SK-N-MC (cell line): Measurements from ENCODE around the gene SLC2A9.

Source experiments
- DNase-seq: peaks from one replicate; pipeline ENCODE4 v3.0.0-alpha.2; 2011; ENCODE audit warnings: low read depth, low spot score
- H3K27ac ChIP-seq: fragments of 200-600 bp; sonication (generic); 2 replicates; pipeline ENCODE4 v1.5.1; 2016; ENCODE audit warnings: mixed run types
- H3K36me3 ChIP-seq: fragments of 200-600 bp; sonication (generic); 2 replicates; pipeline ENCODE4 v1.6.1; 2017; ENCODE audit warnings: antibody characterized with exemption, low read length, mixed read lengths; ENCODE audit not compliant: insufficient read depth
- H3K4me3 ChIP-seq: fragments of 200-600 bp; sonication (generic); 2 replicates; pipeline ENCODE4 v1.5.1; 2016
- H3K9ac ChIP-seq: fragments of 200-600 bp; sonication (generic); 2 replicates; pipeline ENCODE4 v1.8.0; 2017; ENCODE audit warnings: mixed run types, mixed read lengths; ENCODE audit not compliant: insufficient read length
- H3K9me3 ChIP-seq: fragments of 200-600 bp; sonication (generic); 2 replicates; pipeline ENCODE4 v1.6.1; 2017; ENCODE audit warnings: low read depth, mild to moderate bottlenecking, antibody characterized with exemption, low read length, moderate library complexity, mixed read lengths
- EZH2 ChIP-seq: fragments of 200-600 bp; sonication (generic); IDR thresholded peaks from one replicate; pipeline ENCODE4 v1.6.1; 2017; ENCODE audit warnings: antibody characterized with exemption
- FOXP2 ChIP-seq: optimal IDR thresholded peaks from 2 replicates; pipeline ENCODE3; 2011; ENCODE audit warnings: mild to moderate bottlenecking, moderate library complexity; ENCODE audit not compliant: insufficient read depth; ENCODE audit errors: extremely low read length, control extremely low read depth
- POLR2AphosphoS5 ChIP-seq: IDR thresholded peaks from 2 replicates; pipeline ENCODE4 v1.6.1; 2012; ENCODE audit warnings: mild to moderate bottlenecking, low read depth, low read length, borderline replicate concordance

Gene SLC2A9

GRCh38 chr4:10026485-10026884 is 5.2 kb upstream of the SLC2A9 start:
- TF ChIP-seq POLR2AphosphoS5 (no peak), FOXP2 (no peak), EZH2 (no peak)
- Histone ChIP-seq H3K9ac (no peak overlapping the region), H3K9me3 (no peaks in the 10 kb centered on the region), H3K27ac (no peak overlapping the region), H3K36me3 (no peaks in the 10 kb centered on the region), H3K4me3 (no peak overlapping the region)
- no peak for DNase-seq

GRCh38 chr4:10025230-10025806 is 4.0 kb upstream of the SLC2A9 start:
- no peaks in the 10 kb centered on the region for H3K36me3 ChIP-seq
- no peak for DNase-seq
- H3K4me3 ChIP-seq: no peak overlapping the region
- no peak overlapping the region for H3K27ac ChIP-seq
- TF ChIP-seq POLR2AphosphoS5: no peak
- TF ChIP-seq FOXP2: no peak
- TF ChIP-seq EZH2: no peak
- H3K9me3 ChIP-seq: no peaks in the 10 kb centered on the region
- no peak overlapping the region for H3K9ac ChIP-seq

- H3K27ac ChIP-seq: no peak overlapping the region
- no peaks in the 10 kb centered on the region for H3K9me3 ChIP-seq
- no peak overlapping the region for H3K4me3 ChIP-seq
- no peak for TF ChIP-seq FOXP2
- no peak for TF ChIP-seq POLR2AphosphoS5
- TF ChIP-seq EZH2: no peak
- no peaks in the 10 kb centered on the region for H3K36me3 ChIP-seq
- DNase-seq: no peak
- no peak overlapping the region for H3K9ac ChIP-seq
These were observed 3.0 kb upstream of the SLC2A9 start for GRCh38 chr4:10024303-10024702.

GRCh38 chr4:10023806-10024205 is 2.5 kb upstream of the SLC2A9 start:
- TF ChIP-seq EZH2 (no peak), FOXP2 (no peak), POLR2AphosphoS5 (no peak)
- Histone ChIP-seq H3K36me3 (no peaks in the 10 kb centered on the region), H3K4me3 (no peak overlapping the region), H3K9me3 (no peaks in the 10 kb centered on the region), H3K27ac (no peak overlapping the region), H3K9ac (no peak overlapping the region)
- no peak for DNase-seq

GRCh38 chr4:10023050-10023419 is 1.7 kb upstream of the SLC2A9 start:
- Histone ChIP-seq H3K36me3 (no peaks in the 10 kb centered on the region), H3K4me3 (no peak overlapping the region), H3K27ac (no peak overlapping the region), H3K9ac (no peak overlapping the region), H3K9me3 (no peaks in the 10 kb centered on the region)
- no peak for DNase-seq
- TF ChIP-seq POLR2AphosphoS5 (no peak), FOXP2 (no peak), EZH2 (no peak)

- Histone ChIP-seq H3K9ac (no peak overlapping the region), H3K27ac (no peak overlapping the region), H3K4me3 (no peak overlapping the region), H3K9me3 (no peaks in the 10 kb centered on the region), H3K36me3 (no peaks in the 10 kb centered on the region)
- TF ChIP-seq FOXP2 (no peak), POLR2AphosphoS5 (no peak), EZH2 (no peak)
- no peak for DNase-seq
These were observed 1.2 kb upstream of the SLC2A9 start for GRCh38 chr4:10022346-10023049.

- H3K4me3 ChIP-seq: no peak overlapping the region
- H3K9me3 ChIP-seq: no peaks in the 10 kb centered on the region
- no peak overlapping the region for H3K9ac ChIP-seq
- no peak for TF ChIP-seq EZH2
- no peak for TF ChIP-seq FOXP2
- TF ChIP-seq POLR2AphosphoS5: no peak
- no peaks in the 10 kb centered on the region for H3K36me3 ChIP-seq
- H3K27ac ChIP-seq: no peak overlapping the region
- no peak for DNase-seq
These were observed 341 bp upstream of the SLC2A9 start for GRCh38 chr4:10021653-10022023.

- TF ChIP-seq EZH2 (no peak), FOXP2 (no peak), POLR2AphosphoS5 (no peak)
- Histone ChIP-seq H3K36me3 (no peaks in the 10 kb centered on the region), H3K9me3 (no peaks in the 10 kb centered on the region), H3K4me3 (no peak overlapping the region), H3K27ac (no peak overlapping the region), H3K9ac (no peak overlapping the region)
- no peak for DNase-seq
These were observed 1.2 kb downstream of the SLC2A9 start for GRCh38 chr4:10020106-10020505.
